Measurements from ENCODE around the gene CAB39.
A peak's percentile ranks its signal among the peaks of the same experiment; 100 is the strongest.

CAB39 gene

GRCh38 chr2:230862292-230862691, 149.7 kb downstream of the CAB39 start:
- Histone ChIP-seq H3K9ac (ENCODE audit: low read depth, low read length) (no peak overlapping the region), H3K27me3 (ENCODE audit: control insufficient read depth, insufficient read depth, low read length) (no peaks in the 10 kb centered on the region), H3K36me3 (ENCODE audit: control insufficient read depth, insufficient read depth, low read length) (no peaks in the 10 kb centered on the region), H3K4me1 (ENCODE audit: control insufficient read depth, insufficient read depth, low read length) (peaks cover 29% of the 10 kb centered on the region), H3K9me3 (ENCODE audit: control insufficient read depth, insufficient read depth, low read length) (no peaks in the 10 kb centered on the region), H3K4me3 (ENCODE audit: low read depth, low read length) (no peak overlapping the region), H3K27ac (ENCODE audit: low read depth, low read length) (no peak overlapping the region)

GRCh38 chr2:230863031-230863430, 150.4 kb downstream of the CAB39 start:
- no peaks in the 10 kb centered on the region for H3K9me3 ChIP-seq (ENCODE audit: control insufficient read depth, insufficient read depth, low read length)
- H3K4me1 ChIP-seq (ENCODE audit: control insufficient read depth, insufficient read depth, low read length) = peaks cover 35% of the 10 kb centered on the region
- no peak overlapping the region for H3K4me3 ChIP-seq (ENCODE audit: low read depth, low read length)
- H3K27ac ChIP-seq (ENCODE audit: low read depth, low read length) = no peak overlapping the region
- no peaks in the 10 kb centered on the region for H3K36me3 ChIP-seq (ENCODE audit: control insufficient read depth, insufficient read depth, low read length)
- H3K27me3 ChIP-seq (ENCODE audit: control insufficient read depth, insufficient read depth, low read length) = no peaks in the 10 kb centered on the region
- no peak overlapping the region for H3K9ac ChIP-seq (ENCODE audit: low read depth, low read length)

GRCh38 chr2:230863442-230864121, 150.9 kb downstream of the CAB39 start:
- no peaks in the 10 kb centered on the region for H3K9me3 ChIP-seq (ENCODE audit: control insufficient read depth, insufficient read depth, low read length)
- H3K36me3 ChIP-seq (ENCODE audit: control insufficient read depth, insufficient read depth, low read length) = no peaks in the 10 kb centered on the region
- H3K9ac ChIP-seq (ENCODE audit: low read depth, low read length) = peak overlapping the region; percentile 39; the same call in 1 of the 2 replicates
- peaks cover 40% of the 10 kb centered on the region for H3K4me1 ChIP-seq (ENCODE audit: control insufficient read depth, insufficient read depth, low read length)
- H3K27me3 ChIP-seq (ENCODE audit: control insufficient read depth, insufficient read depth, low read length) = no peaks in the 10 kb centered on the region
- H3K27ac ChIP-seq (ENCODE audit: low read depth, low read length) = no peak overlapping the region
- peak overlapping the region; percentile 87 for H3K4me3 ChIP-seq (ENCODE audit: low read depth, low read length)

- H3K4me1 ChIP-seq (ENCODE audit: control insufficient read depth, insufficient read depth, low read length) = peaks cover 46% of the 10 kb centered on the region
- H3K9me3 ChIP-seq (ENCODE audit: control insufficient read depth, insufficient read depth, low read length) = no peaks in the 10 kb centered on the region
- H3K27me3 ChIP-seq (ENCODE audit: control insufficient read depth, insufficient read depth, low read length) = no peaks in the 10 kb centered on the region
- peak overlapping the region; percentile 86 for H3K27ac ChIP-seq (ENCODE audit: low read depth, low read length)
- H3K36me3 ChIP-seq (ENCODE audit: control insufficient read depth, insufficient read depth, low read length) = no peaks in the 10 kb centered on the region
- peak overlapping the region; percentile 39 for H3K9ac ChIP-seq (ENCODE audit: low read depth, low read length)
- peak overlapping the region; percentile 87 for H3K4me3 ChIP-seq (ENCODE audit: low read depth, low read length)
Observed at GRCh38 chr2:230864122-230864604, 151.5 kb downstream of the CAB39 start.

- H3K27ac ChIP-seq (ENCODE audit: low read depth, low read length) = peak within 1 kb of the TSS; percentile 86
Observed at GRCh38 chr2:230864605-230865306, 152.1 kb downstream of the CAB39 start, which contains the start of gene ITM2C. Gene ITM2C, plus strand, starts transcription at chr2:230864942. Its CDS starts 84 bp downstream, at chr2:230865026.

GRCh38 chr2:230865307-230865765, 152.7 kb downstream of the CAB39 start:
- peak overlapping the region; percentile 84 for H3K9ac ChIP-seq (ENCODE audit: low read depth, low read length)

More at GRCh38 chr2:230864605-230865306, 152.1 kb downstream of the CAB39 start, which contains the start of gene ITM2C:
- Histone ChIP-seq H3K27me3 (ENCODE audit: control insufficient read depth, insufficient read depth, low read length) (no peaks in the 10 kb centered on the region), H3K4me1 (ENCODE audit: control insufficient read depth, insufficient read depth, low read length) (peaks cover 52% of the 10 kb centered on the region), H3K9ac (ENCODE audit: low read depth, low read length) (peak within 1 kb of the TSS; percentile 84), H3K9me3 (ENCODE audit: control insufficient read depth, insufficient read depth, low read length) (no peaks in the 10 kb centered on the region), H3K4me3 (ENCODE audit: low read depth, low read length) (peak within 1 kb of the TSS; percentile 87), H3K36me3 (ENCODE audit: control insufficient read depth, insufficient read depth, low read length) (no peaks in the 10 kb centered on the region)

GRCh38 chr2:230865766-230866755, 153.4 kb downstream of the CAB39 start:
- peaks cover 64% of the 10 kb centered on the region for H3K4me1 ChIP-seq (ENCODE audit: control insufficient read depth, insufficient read depth, low read length)

More at GRCh38 chr2:230865307-230865765, 152.7 kb downstream of the CAB39 start:
- Histone ChIP-seq H3K4me3 (ENCODE audit: low read depth, low read length) (peak overlapping the region; percentile 87), H3K27me3 (ENCODE audit: control insufficient read depth, insufficient read depth, low read length) (no peaks in the 10 kb centered on the region), H3K9me3 (ENCODE audit: control insufficient read depth, insufficient read depth, low read length) (no peaks in the 10 kb centered on the region), H3K4me1 (ENCODE audit: control insufficient read depth, insufficient read depth, low read length) (peaks cover 58% of the 10 kb centered on the region), H3K36me3 (ENCODE audit: control insufficient read depth, insufficient read depth, low read length) (no peaks in the 10 kb centered on the region), H3K27ac (ENCODE audit: low read depth, low read length) (peak overlapping the region; percentile 86)

GRCh38 chr2:230866756-230867523, 154.3 kb downstream of the CAB39 start:
- no peaks in the 10 kb centered on the region for H3K27me3 ChIP-seq (ENCODE audit: control insufficient read depth, insufficient read depth, low read length)
- H3K36me3 ChIP-seq (ENCODE audit: control insufficient read depth, insufficient read depth, low read length) = peaks cover 2% of the 10 kb centered on the region; the same call in 1 of the 2 replicates
- no peaks in the 10 kb centered on the region for H3K9me3 ChIP-seq (ENCODE audit: control insufficient read depth, insufficient read depth, low read length)
- H3K27ac ChIP-seq (ENCODE audit: low read depth, low read length) = peak overlapping the region; percentile 86
- no peak overlapping the region for H3K9ac ChIP-seq (ENCODE audit: low read depth, low read length)
- peak overlapping the region; percentile 87 for H3K4me3 ChIP-seq (ENCODE audit: low read depth, low read length)
- H3K4me1 ChIP-seq (ENCODE audit: control insufficient read depth, insufficient read depth, low read length) = peaks cover 64% of the 10 kb centered on the region

More at GRCh38 chr2:230865766-230866755, 153.4 kb downstream of the CAB39 start:
- no peaks in the 10 kb centered on the region for H3K9me3 ChIP-seq (ENCODE audit: control insufficient read depth, insufficient read depth, low read length)
- H3K9ac ChIP-seq (ENCODE audit: low read depth, low read length) = peak overlapping the region; percentile 52
- peak overlapping the region; percentile 86 for H3K27ac ChIP-seq (ENCODE audit: low read depth, low read length)
- no peaks in the 10 kb centered on the region for H3K36me3 ChIP-seq (ENCODE audit: control insufficient read depth, insufficient read depth, low read length)
- H3K4me3 ChIP-seq (ENCODE audit: low read depth, low read length) = peak overlapping the region; percentile 87
- H3K27me3 ChIP-seq (ENCODE audit: control insufficient read depth, insufficient read depth, low read length) = no peaks in the 10 kb centered on the region

- Histone ChIP-seq H3K9me3 (ENCODE audit: control insufficient read depth, insufficient read depth, low read length) (no peaks in the 10 kb centered on the region), H3K36me3 (ENCODE audit: control insufficient read depth, insufficient read depth, low read length) (peaks cover 15% of the 10 kb centered on the region), H3K4me3 (ENCODE audit: low read depth, low read length) (peak overlapping the region; percentile 47), H3K27me3 (ENCODE audit: control insufficient read depth, insufficient read depth, low read length) (no peaks in the 10 kb centered on the region), H3K27ac (ENCODE audit: low read depth, low read length) (peak overlapping the region; percentile 92), H3K9ac (ENCODE audit: low read depth, low read length) (peak overlapping the region; percentile 38), H3K4me1 (ENCODE audit: control insufficient read depth, insufficient read depth, low read length) (peaks cover 64% of the 10 kb centered on the region)
Observed at GRCh38 chr2:230868161-230868946, 155.7 kb downstream of the CAB39 start.

All from HUES48 (cell line).